Fibroblast of skin of right biceps (primary cell): ENCODE data around the gene STYXL2.

Experiments used
- DNase-seq: peaks from one replicate; pipeline ENCODE4 v3.0.0-alpha.2; 2013

STYXL2 gene

GRCh38 chr1:167110586-167110985 lies 16.7 kb downstream of the STYXL2 start:
- DNase-seq: no peak

GRCh38 chr1:167111868-167112709 lies 18.2 kb downstream of the STYXL2 start:
- no peak for DNase-seq

GRCh38 chr1:167114725-167115124 lies 20.9 kb downstream of the STYXL2 start:
- no peak for DNase-seq

DNA sequence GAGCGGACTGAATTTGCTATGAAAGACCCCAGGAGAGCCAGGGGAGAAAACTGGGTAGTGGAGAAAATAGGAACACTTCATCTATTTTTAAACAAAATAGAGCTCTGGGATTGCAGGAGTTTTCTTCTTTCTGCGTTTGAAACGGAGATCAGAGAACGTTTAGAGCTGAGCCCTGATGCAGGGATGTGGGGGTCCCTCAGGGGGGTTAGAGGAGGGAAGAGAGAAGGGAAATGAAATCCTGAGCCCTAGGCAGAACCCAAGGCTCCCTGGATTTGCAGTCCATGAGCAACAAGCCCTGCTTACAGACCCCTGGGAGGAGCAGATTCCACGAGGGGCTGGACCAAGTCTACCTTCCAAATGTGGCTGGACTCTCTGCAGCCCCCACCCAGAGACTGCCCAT lies 21.8 kb downstream of the STYXL2 start:
- no peak for DNase-seq

DNA sequence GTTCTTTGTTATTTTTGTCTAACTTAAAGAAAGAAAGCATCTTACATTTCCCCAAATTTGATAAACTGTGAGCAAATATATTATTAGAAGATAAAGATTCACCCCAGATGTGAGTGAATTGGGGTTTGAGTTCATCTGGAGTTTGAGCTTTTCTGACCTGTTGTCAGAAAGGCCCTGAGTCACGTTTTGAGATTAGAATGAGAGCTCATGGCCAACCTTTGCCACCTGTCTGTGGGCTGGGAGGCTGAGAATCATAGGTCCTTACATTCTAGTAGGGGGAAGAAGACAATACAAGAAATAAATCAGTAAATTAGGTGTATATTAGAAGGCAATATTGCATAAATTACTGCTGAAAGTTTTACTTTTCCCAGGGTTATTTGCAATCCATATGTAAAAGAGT lies 22.3 kb downstream of the STYXL2 start:
- no peak for DNase-seq

GRCh38 chr1:167117225-167117624 lies 23.4 kb downstream of the STYXL2 start:
- no peak for DNase-seq

DNA sequence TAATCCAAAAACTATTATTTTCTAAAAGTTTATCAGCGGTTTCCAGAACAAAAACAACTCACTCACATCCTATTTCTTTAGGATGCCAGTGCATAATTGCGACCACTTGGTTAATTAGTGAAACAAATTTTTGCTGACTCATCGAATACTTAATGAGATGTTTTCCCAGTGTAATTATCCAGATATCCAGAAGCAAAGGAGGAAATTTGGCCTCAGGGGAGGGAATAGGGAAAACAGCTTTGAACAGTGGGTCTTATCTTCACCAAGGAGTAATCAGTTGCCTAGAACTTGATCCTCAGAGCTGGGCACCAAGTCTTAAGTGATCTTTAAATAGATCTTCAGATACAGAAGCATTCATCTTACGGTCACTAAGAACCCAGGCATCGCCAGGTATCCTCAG lies 24.3 kb downstream of the STYXL2 start:
- no peak for DNase-seq

DNA sequence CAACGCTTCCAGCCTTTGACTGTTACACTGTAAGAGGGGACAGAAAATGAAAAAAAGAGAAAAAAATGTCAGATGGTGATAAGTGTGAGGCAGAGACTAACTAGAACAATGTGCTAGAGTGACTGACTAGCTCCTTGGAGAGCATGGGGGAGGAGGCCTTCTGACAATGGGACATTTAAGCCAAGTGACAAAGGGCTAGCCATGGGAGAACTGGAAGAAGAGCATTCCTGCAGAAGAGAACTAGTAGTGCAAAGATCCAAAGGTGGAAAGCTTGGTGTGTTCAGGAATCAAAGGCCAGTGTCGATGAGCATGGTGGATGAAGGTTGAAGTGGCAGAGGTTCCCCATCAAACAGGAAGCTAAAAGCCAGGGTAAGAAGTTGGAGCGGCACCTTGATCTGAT lies 25.8 kb downstream of the STYXL2 start:
- no peak for DNase-seq

GRCh38 chr1:167120899-167121298 lies 27.0 kb downstream of the STYXL2 start:
- DNase-seq: no peak

DNA sequence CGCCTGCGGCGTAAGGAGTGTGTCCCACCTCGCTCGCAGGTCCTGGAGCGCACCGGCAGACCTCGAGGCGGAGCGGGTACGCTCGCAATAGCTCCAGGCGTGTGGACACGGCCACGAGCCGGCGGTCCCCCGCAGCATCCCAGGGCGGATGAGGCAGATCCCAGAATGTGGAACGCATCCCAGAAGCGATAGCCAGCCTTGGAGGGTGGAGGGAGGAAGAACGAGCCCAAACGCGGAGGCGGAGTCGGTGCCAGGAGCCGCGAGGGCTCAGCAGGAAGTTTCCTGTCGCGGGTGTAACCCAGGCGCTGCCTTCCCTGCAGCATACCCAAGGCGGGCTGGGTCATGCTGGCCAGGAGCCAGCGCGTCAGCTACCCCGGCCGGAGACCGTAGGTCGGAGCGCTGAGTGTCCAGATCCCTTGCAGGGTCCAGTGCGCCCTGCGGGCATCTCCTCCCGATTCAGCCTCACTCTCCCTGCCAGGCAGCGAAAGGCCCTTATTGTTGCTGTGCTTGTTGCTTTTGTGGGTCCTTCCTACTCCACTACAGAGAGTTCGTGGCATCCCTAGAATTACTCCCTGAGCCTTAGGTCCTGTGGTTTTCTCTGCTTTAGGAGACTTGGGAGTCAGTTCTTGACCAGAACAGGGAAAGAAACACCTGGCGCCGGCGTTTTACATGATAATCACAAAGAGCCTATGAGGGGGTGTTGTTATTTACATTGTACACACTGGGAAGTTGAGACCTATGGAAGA lies 27.7 kb downstream of the STYXL2 start:
- peak; percentile 3 for DNase-seq

DNA sequence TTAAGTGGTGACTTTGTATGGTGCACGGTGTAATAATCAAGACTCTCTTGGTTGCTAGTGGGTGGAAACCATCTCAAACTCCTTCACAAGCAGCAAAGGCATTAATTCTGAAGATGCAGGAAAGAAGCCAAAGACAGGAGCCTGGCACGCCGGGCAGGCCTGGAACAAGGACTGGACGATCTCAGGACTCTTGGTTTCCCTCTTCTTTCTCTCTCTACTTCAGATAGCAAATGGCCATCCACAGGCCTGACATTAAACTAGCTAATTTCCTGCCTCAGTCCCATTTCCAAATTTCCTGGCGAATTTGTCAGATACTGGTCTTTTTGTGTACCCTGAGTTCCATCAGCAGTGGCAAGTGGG lies 28.2 kb downstream of the STYXL2 start:
- no peak for DNase-seq

- DNase-seq: no peak
Observed at GRCh38 chr1:167122568-167122967, 28.7 kb downstream of the STYXL2 start.

- no peak for DNase-seq
Observed at GRCh38 chr1:167126317-167126716, 32.4 kb downstream of the STYXL2 start.

- DNase-seq: no peak
Observed at GRCh38 chr1:167126811-167127210, 32.9 kb downstream of the STYXL2 start.

DNA sequence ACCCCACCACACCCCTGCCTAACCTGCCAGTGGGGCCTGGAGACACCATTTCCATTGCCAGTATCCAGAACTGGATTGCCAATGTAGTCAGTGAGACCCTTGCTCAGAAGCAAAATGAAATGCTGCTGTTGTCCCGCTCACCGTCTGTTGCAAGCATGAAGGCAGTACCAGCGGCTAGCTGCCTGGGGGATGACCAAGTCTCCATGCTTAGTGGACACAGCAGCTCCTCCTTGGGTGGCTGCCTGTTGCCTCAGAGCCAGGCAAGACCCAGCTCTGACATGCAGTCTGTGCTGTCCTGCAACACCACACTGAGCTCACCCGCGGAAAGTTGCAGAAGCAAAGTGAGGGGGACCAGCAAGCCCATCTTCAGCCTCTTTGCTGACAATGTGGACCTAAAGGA lies 33.4 kb downstream of the STYXL2 start:
- no peak for DNase-seq

DNA sequence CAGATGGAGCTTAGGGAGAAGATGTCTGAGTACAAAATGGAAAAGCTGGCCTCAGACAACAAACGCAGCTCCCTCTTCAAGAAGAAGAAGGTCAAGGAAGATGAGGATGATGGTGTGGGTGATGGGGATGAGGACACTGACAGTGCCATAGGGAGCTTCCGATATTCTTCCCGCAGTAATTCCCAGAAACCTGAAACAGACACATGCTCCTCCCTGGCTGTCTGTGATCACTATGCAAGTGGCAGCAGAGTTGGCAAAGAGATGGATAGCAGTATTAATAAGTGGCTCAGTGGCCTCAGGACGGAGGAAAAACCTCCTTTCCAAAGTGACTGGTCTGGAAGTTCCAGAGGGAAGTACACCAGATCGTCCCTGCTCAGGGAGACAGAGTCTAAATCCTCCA lies 33.8 kb downstream of the STYXL2 start:
- DNase-seq: no peak

GRCh38 chr1:167128261-167129227 lies 34.7 kb downstream of the STYXL2 start:
- no peak for DNase-seq

GRCh38 chr1:167130829-167131510 lies 37.1 kb downstream of the STYXL2 start:
- no peak for DNase-seq

DNA sequence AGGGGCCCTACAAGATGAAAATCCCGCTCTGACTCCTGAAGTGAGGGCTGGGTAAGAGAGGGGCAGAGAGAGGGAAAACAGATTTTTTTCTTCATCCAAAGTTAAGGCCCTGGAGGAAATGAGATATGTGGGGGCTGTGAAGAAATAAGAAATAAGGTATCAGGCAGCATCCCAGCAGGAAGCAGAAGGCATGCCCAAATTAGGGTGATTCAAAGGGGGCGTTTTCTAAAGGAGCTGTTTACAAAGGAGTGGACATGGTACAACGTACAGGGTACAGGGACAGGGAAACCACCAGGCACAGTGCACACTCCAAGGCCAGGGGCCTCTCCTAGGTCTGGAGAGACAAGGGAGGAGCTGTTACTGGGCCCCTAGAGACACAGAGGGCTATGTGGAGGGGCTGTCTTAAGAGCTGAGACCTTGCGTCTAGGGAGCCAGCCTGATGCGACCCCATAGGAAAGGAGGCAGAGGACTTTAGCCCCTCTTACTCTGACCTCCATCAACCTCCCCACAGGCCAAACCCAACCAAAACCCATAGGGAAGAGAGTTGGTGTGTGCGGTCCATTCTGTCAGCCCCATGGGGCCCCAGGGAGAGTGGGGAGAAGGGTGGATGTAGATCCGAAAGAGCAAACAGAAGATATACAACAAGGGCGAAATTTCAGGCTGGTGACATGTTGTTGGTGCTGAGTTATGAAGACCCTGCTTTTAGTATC lies 38.6 kb downstream of the STYXL2 start:
- no peak for DNase-seq

- DNase-seq: no peak
Observed at GRCh38 chr1:167135281-167135840, 41.5 kb downstream of the STYXL2 start.

DNA sequence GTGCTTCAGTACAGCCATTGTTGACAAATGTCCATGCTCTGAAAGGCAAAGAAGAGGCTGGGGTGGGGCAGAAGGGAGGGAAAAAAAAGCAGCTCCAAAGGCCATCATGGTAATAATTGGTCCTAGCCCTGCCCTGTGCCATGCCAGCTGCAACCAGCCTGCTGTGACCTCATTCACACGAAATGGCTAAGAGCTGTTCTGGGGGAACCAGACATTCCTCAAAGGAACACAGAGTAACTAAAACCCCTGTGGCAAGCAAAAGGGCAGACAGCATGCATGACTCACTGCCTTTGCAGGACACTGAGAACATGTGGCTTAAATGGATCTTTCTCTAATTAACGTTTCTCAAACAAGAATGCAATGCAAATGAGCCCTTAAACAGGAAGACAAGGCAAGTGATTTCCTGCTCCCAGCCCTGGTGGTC lies 42.3 kb downstream of the STYXL2 start:
- peak; percentile 8 for DNase-seq

GRCh38 chr1:167136806-167137205 lies 42.9 kb downstream of the STYXL2 start:
- DNase-seq: no peak
